ENCODE measurements around the gene ECEL1.
"Not testable (repeated sequence)": the region's sequence is repeated elsewhere in the genome, so short reads cannot be mapped to it uniquely, and the experiment has no call there.

The ECEL1 gene

GRCh38 chr2:232457121-232458011 lies 30.3 kb downstream of the ECEL1 start:
- no peak for DNase-seq

GRCh38 chr2:232456296-232457120 lies 31.1 kb downstream of the ECEL1 start:
- DNase-seq = no peak

DNA sequence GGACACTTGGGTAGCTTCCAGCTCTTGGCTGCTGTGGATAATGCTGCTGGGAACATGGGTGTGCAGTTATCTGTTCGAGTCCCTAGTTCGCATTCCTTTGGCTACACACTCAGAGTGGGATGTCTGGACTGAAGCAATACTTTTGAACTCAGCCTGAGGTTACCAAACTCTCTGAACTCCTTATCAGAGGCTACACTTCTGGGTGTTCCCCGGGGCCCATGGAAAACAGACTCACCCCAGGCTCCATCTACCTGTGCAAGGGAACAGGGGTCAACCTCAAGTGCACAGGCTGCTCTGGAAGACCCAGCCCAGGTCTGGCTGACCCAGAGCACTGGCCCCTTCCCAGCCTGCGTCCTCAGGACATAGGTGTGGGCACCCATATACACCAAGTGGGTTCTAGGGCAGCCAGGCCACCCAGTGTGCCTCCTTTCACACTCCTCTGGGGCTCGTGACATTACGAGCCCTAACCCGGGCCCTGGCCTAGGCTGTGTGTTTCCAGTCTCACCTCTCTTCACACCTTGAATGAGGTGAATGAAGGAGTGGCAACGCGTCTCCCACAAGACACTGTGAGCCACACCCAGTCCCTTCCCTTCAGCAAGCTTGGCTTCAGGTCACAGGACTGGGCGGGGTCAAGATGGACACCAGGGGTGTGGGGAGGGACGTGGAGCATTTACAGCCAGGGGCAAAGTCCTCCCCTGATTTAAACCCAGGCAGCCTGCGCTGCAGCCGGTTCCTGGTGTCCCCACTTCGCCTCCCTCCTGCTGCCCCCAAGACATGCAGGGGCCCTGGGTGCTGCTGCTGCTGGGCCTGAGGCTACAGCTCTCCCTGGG lies 32.0 kb downstream of the ECEL1 start, which contains the start of gene ALPI:
Gene ALPI, plus strand, starts transcription at position 728 of the 830 bp plus-strand sequence. Its CDS starts 47 bp downstream, at position 775.
- DNase-seq = no peak

GRCh38 chr2:232454630-232455029 lies 33.0 kb downstream of the ECEL1 start:
- no peak for DNase-seq

DNA sequence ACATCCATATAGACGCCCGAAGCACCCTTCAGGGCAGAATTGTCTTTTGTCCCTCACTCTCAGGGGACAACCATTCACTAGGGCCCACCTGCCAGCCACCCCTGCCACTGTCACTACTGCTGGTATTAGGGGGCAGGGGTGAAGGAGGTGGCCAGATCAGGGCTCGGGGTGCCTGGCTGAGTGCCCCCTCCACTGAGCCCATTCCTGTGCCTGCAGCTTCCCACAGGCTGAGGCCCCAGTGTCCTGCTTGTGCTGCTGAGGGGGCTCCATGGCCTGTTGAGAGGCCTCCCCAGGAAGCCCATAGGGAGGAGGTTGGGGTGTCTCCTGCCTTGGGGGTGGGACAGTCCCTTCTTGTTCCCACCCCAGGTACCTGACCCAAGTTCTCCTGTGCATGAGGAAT lies 36.0 kb downstream of the ECEL1 start:
- DNase-seq = not testable (repeated sequence)

- no peak for DNase-seq
These were observed 37.7 kb downstream of the ECEL1 start for GRCh38 chr2:232449964-232450363.

- DNase-seq = no peak
These were observed 39.3 kb downstream of the ECEL1 start for GRCh38 chr2:232448304-232448690.

DNA sequence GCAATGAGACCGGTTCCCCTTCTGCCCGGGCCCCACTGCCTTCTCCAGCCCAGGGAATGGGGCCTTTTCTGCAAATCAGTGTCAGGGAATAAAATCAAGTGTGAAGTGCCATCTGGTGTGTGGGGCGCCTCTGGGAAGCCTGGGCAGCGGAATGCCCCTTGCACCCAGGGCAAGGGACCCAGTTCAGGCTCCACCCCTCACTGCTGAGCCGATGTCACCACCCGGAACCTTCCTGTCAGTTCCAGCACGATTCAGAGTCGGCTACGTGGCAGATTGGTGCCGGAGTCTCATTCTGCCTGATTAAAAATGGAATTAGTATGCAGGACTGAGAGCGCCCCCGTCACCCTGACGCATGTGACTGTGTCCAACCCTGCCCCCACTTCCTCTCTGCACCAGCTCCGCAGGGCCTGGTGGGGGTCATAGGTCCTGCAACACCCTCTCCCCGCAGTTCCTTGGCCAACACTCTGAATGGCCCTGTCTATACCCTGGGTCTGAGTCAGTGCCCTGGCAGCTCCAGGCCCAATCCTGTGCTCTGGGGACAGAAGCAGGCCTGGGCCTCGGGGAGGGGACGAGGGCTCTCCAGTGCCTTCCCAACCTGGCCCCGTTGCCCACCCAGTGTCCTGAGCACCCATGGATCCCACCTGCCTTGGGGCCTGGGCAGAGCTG lies 39.9 kb downstream of the ECEL1 start:
- no peak for DNase-seq

DNA sequence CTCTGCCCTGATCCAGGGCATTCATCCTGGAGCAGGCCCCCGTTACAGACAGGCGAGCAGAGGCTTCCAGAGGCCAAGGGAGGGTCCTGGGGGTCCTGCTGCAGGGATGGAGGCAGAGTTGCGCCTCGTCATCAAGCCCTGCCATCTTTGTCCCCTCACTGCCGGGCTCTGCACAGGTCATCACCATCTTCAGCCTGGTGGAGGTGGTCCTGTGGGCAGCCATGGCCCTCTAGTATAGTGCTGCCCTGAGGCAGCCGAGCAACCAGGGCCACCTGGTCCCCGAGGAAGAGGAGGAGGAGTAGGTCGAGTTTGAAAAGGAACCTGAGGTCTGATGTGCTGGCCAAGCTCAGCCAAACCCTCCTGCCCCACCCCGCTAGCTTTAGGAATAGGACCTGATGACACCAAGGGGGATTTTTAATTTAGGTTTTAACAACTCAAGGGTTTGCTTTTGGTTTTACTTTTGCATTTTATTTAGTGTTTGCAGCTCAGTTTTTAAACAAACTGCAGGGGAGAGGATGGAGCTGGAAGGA lies 40.5 kb downstream of the ECEL1 start:
- DNase-seq = no peak

GRCh38 chr2:232446266-232446777 lies 41.3 kb downstream of the ECEL1 start:
- not testable (repeated sequence) for DNase-seq

- DNase-seq = not testable (repeated sequence)
These were observed 42.3 kb downstream of the ECEL1 start for GRCh38 chr2:232445149-232445885.

DNA sequence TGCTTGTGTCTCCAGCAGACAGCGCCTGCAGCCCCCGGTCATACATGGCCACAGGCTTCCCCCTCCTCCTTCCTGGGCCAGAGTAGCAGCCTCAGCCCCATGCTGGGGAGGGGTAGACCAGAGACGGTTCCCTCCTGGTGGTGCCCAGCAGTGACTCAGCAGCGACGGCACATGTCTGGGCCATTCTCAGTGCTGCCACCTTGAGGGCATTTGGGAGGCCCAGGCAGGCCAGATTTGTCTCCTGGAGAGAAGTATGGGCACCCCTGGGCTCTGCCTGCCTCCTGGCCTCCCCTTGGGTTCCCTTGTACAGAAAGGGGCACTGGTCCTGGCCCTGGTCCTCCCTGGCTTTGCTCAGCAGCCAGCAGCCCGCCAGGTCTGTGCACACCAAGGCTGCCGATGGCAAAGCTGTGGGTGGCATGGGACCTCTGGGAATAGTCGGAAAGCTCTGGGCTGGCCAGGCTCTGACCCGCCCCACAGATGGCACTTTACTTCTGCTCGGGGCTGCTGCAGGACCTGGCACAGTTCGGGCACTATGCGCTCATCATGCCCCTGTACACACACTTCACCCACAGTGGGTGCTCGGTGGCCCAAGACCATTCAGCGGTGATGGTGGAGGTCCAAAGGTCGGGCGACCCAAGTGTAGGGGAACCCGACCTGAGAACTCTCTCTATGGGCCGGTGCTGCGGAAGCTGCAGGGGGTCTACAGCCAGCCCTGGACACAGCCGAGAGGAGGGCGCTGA lies 43.1 kb downstream of the ECEL1 start:
- peak; percentile 38 for DNase-seq

- DNase-seq = not testable (repeated sequence)
These were observed 43.8 kb downstream of the ECEL1 start for GRCh38 chr2:232443669-232444408.

- not testable (repeated sequence) for DNase-seq
These were observed 44.6 kb downstream of the ECEL1 start for GRCh38 chr2:232443047-232443446.

- DNase-seq = not testable (repeated sequence)
These were observed 45.2 kb downstream of the ECEL1 start for GRCh38 chr2:232442431-232442830.

DNA sequence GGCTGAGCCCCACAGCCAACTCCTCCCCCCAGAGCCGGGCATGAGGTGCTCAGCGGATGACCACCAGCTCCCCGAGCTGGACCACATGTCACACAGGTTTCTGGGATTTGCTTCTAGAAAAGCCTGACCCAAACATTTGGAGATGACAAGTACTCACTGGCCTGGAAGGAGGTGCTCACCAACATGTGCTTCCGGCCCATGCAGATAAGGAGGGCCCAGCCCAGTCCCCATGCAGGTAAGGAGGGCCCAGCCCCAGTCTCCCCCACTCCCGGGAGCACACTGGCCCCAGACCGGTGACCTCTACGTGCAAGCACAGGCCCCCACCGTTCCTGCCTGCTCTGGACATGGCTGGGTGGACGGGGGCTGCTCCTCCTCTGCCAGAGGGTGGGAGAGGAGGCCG lies 45.7 kb downstream of the ECEL1 start:
- DNase-seq = not testable (repeated sequence)

DNA sequence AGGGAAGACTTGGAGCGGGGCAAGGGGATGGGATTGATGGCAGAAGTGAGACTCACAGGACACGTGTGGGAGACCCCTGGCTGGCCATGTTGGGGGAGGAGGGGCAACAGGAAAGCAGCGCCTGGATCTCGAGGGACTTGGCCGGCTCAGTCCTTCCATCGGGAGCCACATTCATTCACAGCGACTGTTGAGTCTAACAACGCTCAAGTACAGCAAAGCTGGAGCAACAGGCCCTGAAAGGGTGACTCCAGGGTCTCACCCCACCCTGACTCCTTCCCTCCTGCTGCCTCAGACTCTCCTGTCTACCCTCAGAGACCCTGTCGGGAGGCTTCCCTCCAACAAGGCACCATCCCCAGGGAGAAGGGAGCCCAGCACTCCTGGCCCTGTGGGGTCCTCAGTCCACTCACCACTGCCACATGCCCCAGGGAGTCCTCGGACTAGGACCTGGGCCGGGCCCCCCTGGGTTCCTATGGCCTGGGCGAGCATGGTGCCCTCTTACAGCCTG lies 46.4 kb downstream of the ECEL1 start:
- no peak for DNase-seq

- peak; percentile 74 for DNase-seq
These were observed 47.2 kb downstream of the ECEL1 start for GRCh38 chr2:232440220-232441018.
